ENCODE data around the gene COMMD3.
A peak's percentile ranks its signal among the peaks of the same experiment; 100 is the strongest.

DNA sequence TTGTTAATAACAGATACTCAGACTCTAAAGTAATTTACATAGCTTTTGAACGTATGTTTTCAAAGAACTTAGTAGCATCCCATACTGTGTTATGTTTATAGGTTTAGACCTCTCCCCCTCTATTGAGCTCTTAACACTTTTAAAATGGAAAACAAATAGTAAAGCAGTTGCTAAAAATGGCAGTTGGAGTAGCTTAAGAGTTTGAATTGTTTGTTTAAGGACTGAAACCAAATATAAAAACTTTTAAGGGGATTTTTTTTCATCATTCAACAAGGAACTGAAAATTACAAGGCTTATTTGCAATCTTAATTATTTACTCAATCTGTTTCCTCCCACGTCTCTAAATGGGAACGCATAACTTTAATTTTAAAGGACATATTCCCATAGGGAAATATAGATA, 27.5 kb downstream of the COMMD3 start:
- TF ChIP-seq POLR2A (IDR thresholded peaks at IDR 0.05; ENCODE audit: low read depth, low read length) (no peak), POLR2AphosphoS5 (IDR thresholded peaks at IDR 0.05; ENCODE audit: low read depth, low read length) (no peak), TAF1 (IDR thresholded peaks at IDR 0.05; ENCODE audit: low read depth, low read length) (no peak), POU2F2 (IDR thresholded peaks at IDR 0.05; ENCODE audit: low read depth, low read length) (no peak), SPI1 (IDR thresholded peaks at IDR 0.05; ENCODE audit: low read depth, low read length) (peak; percentile 46; the same call in 1 of the 2 replicates), PAX5 (IDR thresholded peaks at IDR 0.05; ENCODE audit: insufficient read depth, low read length, severe bottlenecking) (no peak)

Data from GM12891 (cell line).